NCI-H2107 treated with DMSO at 0.1 percent for 48 hours (cell line): ENCODE data around the gene NPRL2.

Experiments
- DNase-seq: peaks from one replicate; lab custom pipeline; 2025; ENCODE audit not compliant: unreplicated experiment; lab: John Stamatoyannopoulos, UW

The NPRL2 gene

DNA sequence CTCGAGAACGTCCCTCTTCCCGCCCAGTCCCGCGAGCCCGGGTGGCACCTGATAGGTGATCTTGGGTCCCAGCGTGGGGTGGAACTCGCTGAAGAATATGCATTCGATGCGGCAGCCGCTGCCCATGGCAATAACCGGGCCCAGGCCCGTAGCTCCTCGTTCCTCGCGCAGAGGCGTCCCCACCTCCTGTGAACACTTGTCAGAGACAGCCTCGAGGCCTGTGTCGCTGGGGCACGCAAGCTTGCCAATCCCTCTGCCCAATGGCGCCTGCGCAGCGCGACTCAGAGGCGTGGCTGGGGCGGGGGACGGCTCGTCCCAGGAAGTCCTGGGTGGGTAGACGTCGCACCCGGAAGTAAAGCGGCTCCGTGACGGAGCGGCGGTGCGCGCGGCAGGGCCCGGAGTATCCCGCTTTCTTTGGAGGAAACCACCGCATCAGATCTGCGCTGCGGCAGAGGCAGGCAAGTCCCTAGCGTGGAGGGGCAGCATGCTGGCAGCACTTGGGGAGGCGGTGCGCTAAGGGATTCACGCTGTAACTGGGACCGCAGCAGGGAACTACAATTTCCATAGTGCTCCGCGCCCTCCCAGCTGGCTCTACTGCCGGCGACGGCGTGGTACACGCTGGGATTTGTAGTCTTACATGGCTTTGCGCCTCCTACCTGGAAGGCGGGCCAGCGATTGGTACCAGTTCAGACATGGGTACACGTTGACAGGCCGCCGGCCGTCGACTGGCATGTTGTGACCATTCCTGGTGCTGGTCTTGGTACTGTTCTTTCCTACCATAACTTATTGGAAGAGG lies at the start of gene NPRL2, which contains the start of gene CYB561D2:
TSS of gene NPRL2 (minus strand) at position 249 of the 796 bp plus-strand sequence. CDS start at position 126, 123 bp downstream.
TSS of gene CYB561D2 (plus strand) at position 336 of the 796 bp plus-strand sequence. CDS start 572 bp downstream, outside the sequence.
- peak; percentile 70 for DNase-seq

DNA sequence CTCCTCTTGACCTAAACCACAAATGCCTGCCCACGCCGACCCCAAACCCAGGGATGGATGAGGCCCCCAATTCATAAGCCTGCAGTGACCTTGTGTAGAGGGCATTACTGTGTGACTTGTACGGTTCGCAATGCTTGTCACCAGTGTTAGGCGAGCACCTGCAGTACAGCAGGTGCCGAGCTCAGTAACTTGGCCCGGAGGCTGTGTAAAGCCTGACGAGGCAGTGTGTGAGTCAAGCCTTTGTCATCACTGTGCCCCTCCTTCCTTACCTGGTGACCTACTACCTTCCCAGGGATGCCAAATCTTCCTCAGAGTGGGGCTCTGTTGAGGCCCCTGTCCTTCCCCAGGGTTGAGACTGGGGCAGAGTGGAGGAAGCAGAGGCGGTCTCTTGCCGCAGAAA lies 45.9 kb upstream of the NPRL2 start:
- peak; percentile 7 for DNase-seq

- DNase-seq = no peak
Measured at GRCh38 chr3:50395070-50395860, 44.7 kb upstream of the NPRL2 start.

GRCh38 chr3:50393061-50393460 lies 42.5 kb upstream of the NPRL2 start:
- no peak for DNase-seq

DNA sequence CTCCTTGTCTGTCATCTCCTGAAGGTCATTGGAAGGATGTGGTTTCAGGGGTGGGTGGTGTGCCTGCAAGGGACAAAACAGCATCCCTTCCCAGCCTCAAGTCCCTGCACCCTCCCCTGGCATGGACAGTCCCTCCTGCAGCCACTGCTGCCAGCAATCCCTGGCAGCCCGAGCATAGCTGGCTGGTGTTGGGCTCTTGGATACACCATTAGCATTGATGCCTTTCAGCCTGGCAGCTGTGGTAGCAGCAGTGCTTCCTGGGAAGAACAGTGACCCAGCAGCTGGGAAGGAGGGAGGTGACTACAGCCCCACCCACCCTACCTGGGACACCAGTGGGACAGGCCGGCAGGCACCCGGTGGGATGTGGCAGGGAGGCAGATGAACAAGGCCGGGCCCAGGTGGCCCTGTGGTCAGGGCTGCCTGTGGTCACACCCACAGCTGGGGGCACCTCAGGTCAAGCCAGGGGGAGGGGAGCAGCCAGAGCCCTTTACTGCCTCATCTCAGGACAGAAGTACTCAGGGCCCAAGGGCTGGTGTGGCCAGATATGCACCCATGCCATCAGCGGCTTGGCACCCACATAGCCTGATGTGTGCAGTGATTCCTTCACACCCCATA lies 41.6 kb upstream of the NPRL2 start:
- no peak for DNase-seq

DNA sequence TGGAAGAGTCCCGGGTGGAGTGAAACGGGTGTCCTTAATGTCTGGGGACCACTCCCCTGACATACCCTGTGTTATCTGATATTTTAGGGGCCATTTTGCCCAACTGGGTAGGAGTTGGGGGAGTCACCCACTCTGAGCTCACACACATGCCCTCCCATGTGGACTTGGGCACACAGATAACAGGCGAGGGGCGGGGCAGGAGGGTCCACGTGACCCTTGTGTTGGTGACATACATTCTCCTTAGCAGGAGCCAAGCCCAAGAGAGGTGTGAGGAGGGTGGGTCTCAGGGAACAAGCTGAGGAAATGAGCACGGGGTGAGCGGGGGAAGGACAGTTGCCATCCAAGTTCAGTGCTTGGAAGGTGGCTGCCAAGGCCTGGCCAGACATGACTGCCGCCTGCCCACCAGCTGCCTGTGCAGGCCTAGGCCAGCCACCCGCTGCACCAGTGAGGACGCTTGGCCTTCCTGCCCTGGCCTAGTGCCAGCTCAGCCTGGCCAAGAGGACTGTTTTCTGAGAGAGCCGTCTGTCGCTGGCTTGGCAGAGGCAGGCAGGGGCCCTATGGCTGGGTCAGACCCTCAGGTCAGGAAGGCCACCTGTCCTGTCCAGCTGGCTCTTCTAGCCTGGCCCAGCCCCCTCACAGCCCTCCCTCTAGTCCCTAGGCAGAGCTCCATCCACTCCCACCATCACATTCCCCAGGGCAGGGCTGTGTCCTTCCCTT lies 40.1 kb upstream of the NPRL2 start:
- no peak for DNase-seq

- DNase-seq = no peak
Measured at GRCh38 chr3:50389414-50389767, 38.8 kb upstream of the NPRL2 start.

- DNase-seq = no peak
Measured at GRCh38 chr3:50388720-50389413, 38.3 kb upstream of the NPRL2 start.

DNA sequence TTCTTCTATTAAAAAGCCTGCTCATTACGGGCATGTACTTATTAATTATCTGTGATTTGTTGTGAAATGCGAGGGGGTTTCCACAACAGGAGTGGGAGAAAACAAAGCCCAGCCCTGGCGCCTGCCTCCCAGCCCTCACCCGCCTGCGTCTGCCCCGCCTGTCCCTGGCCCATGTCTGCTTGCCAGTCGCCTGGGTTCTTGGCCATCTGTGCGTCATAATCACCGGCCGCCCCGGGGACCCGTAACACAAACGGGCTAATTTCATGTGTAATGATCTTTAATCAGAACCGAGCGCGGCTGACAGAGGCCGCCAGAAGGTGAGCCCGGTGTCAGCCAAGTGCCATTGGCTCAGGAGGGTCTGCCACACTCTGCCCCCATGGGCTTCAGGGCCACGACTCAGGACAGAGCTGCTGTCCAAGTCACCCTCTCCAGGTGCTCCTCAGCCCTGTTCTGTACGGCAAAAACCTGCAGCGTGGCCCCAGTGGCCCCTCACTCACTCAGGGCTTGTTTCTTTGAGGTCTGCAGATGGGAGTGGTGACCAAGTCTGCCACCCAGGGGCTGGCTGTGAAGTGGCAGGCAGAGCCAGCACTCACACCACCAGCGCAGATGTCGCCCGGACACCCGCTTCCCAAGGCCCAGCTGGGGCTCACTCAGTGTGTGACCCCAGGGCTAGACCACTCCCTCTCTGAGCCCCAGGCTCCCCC lies 37.6 kb upstream of the NPRL2 start:
- DNase-seq = no peak

DNA sequence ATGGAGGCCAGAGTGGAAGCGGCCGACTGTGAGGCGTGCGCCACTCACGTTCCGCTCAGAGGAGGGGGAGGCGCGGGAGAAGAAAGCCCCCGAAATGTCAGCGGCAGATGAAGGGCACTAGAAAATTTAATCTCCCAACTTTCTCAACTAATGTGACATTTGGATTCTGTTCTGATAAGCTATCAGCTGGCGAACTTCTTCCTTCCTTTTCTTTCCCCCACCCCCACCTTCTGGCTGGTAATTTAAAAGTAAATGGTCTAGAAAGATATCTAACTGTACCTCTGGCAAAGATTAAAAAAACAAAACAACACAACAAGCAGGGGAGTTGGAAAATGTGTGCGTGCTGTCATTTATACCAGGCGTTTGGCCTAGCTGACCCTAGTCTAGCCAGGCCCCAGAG lies 35.2 kb upstream of the NPRL2 start:
- DNase-seq = no peak

- no peak for DNase-seq
Measured at GRCh38 chr3:50383750-50384149, 33.2 kb upstream of the NPRL2 start.

- DNase-seq = no peak
Measured at GRCh38 chr3:50382722-50383121, 32.1 kb upstream of the NPRL2 start.

GRCh38 chr3:50381383-50381782 lies 30.8 kb upstream of the NPRL2 start:
- peak; percentile 87 for DNase-seq

GRCh38 chr3:50380405-50381085 lies 30.0 kb upstream of the NPRL2 start:
- DNase-seq = peak; percentile 28

GRCh38 chr3:50378757-50379156 lies 28.2 kb upstream of the NPRL2 start:
- no peak for DNase-seq

DNA sequence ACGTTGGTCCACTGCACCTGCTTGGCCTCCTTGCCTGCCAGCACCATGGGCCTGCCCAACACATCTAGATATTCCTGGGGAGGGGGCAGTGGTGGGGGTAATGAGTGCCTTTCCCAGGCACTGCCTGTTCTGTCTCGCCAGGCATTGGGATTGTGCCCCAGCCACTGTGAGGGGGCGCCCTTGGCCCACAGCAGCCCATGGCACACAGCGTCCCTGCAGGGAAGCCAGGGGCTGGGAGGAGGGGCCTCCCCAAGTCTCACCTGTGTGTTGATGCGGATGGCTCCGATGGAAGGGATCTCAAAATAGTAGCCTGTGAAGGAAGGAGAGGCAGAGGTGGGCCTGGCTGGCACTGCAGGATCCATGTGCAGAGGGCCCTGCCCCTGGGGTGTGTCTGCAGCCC lies 27.4 kb upstream of the NPRL2 start:
- DNase-seq = no peak

GRCh38 chr3:50375258-50375931 lies 24.8 kb upstream of the NPRL2 start:
- no peak for DNase-seq

GRCh38 chr3:50374363-50375257 lies 24.0 kb upstream of the NPRL2 start:
- DNase-seq = no peak
